RWPE1 (cell line): ENCODE data around the gene CNTNAP2.

Experiments
- CTCF ChIA-PET: fragments of 350-600 bp; sonication (Branson Sonifier 250); formaldehyde crosslinking; extraction: SDS; loops from one replicate; lab custom pipeline; 2021; lab: Yijun Ruan, JAX
- POLR2A ChIA-PET: fragments of 400-600 bp; formaldehyde crosslinking; extraction: SDS; loops from one replicate; lab custom pipeline; 2020; ENCODE audit warnings: antibody characterized with exemption; ENCODE audit not compliant: low non-redundant PET; lab: Yijun Ruan, JAX
- DNase-seq: peaks from one replicate; pipeline ENCODE4 v3.0.0; 2012; ENCODE audit warnings: low spot score
- H3K27ac ChIP-seq: fragments of 450-650 bp; 2 replicates; pipeline ENCODE4 v1.5.1; 2017
- CTCF ChIP-seq: fragments of 450-650 bp; conservative IDR thresholded peaks from 2 replicates; pipeline ENCODE4 v1.5.1; 2017; ENCODE audit warnings: low read depth, mild to moderate bottlenecking

Gene CNTNAP2

GRCh38 chr7:148335790-148336189 lies 2219.2 kb downstream of the CNTNAP2 start:
- CTCF ChIA-PET = no interaction called here
- no peak for DNase-seq
- no peak for TF ChIP-seq CTCF
- POLR2A ChIA-PET = no interaction called here
- no peak overlapping the region for H3K27ac ChIP-seq

DNA sequence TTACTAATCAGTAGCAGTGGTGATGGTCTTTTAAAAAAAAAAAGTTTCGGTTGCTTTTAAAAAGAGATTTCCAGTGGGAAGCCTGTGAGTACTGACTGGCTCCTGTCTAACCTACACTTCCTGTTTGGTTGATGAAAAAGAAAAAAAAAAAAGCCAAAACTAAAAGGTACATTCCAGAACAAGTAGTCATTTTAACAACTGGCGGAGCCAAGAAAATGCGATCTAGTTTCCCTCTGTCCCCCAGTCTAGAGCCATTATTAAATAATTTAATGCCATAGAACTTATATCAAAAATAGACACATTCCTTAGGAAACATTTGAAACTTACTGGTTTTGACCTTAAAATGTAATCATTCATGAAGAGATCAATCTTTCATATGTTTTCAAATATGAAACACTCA lies 2219.8 kb downstream of the CNTNAP2 start:
- no peak for TF ChIP-seq CTCF
- H3K27ac ChIP-seq = no peak overlapping the region
- POLR2A ChIA-PET = no interaction called here
- DNase-seq = peak; percentile 20
- CTCF ChIA-PET = no interaction called here

DNA sequence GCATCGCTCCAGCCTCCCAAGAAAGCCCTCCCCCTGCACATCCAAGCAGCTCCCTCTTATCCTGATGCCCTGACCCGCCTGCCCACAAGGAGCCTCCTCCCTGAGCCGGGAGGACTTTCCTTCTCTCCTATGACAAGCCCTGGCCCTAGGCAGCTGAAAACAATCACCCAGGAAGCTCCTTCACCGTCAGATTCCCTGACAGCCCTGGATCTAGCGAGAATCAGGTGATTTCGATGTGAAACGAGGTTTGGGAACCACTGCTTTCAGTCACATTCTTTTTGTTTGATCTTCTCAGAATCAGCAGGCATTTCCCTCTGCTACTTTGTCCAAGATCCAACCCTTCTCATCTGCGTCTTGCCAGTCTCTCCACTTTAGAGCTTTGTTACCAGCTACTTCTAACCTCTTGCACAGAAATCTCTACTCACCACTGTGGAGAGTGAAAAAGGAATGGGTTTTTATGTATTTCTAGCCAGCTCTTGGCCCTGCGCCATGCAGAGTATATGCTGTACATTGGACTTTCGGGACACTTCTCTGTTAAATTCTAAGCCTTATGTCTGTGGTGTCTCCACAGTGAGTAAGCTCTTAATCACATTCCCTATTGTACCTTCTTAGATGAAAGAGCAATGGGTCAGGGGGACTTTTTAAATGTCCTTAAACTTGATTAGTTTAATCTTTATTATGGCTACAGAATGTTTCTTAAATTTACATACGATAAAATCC lies 2220.8 kb downstream of the CNTNAP2 start:
- no peak for DNase-seq
- ChIA-PET POLR2A (no interaction called here), CTCF (no interaction called here)
- TF ChIP-seq CTCF = no peak
- H3K27ac ChIP-seq = no peak overlapping the region

DNA sequence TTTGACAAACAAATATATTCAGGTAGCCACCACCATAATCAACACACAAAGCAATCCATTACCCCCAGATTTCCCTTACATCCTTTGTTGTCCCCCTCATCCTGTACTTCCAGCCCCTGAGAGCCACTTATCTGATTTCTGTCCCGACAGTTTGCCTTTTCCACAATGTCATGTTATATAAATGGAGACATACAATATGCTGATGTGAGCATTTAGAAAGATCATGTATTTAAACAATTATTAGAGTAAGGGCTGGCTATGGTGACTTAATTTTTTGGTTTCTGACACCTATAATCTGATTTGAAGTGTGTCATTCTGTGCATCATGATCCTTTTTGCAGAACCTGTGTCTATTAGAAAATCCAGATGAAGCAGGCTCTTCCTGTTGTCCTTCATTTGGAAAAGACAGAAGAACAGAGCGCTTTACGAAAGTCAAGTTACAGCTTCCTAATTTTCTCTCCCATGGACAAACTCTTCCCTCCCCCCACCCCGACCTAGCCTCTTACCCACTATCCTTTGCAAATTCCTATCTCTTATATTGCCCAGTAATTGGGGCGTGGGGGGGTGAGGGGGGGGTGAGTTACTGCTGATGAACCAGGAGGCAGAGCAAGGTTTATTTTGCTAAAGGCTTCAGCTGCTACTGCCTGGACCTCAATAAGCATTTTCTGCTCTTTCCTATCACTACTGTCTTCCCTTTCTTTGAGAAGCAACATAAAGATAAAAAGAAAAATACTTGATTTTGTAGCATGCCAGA lies 2221.6 kb downstream of the CNTNAP2 start:
- DNase-seq = no peak
- CTCF ChIA-PET = interaction anchor here (0.7 kb wide), 1 partner anchor 87 kb away, joined by 3 read pairs; no protein-coding TSS in a partner anchor

DNA sequence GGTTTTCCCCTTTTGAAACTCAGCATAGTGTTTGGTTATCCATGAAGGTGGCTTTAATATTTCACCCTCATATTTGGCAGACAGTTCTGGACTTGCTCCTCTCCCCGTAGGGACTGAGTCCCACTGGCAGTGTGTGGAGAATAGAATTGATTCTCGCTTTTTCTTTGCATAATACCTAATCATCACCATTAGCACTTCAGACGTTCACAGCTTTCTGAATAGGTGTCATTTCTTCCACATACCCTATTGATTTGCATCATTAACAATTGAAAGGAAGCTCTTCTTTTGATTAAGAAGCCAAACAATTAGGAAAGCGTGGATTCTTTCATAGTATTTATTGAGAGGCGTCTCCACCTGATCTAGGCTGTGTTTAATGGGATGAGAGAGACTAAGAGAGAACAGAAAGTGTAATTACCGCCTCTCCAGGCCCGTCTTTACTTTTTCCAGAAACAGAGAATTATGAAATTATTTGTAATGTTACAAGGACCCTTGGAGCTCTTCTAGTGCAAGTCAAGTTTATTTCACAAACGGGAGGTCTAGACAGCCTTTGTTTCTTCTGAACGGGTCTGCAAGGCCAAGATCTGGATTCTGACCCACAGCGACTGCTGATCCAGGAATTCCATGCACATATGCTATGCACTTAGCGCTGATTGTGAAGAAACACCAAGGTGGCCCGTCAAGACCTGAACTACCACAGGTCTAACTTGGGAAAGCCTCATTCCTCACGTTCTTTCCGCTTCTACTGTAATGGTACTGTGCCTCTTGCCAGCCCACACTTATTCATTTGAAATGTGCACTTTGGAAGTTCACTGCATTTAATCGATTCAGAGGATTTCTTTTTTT lies 2224.1 kb downstream of the CNTNAP2 start:
- POLR2A ChIA-PET = no interaction called here
- no peak for DNase-seq
- CTCF ChIA-PET = no interaction called here
- TF ChIP-seq CTCF = no peak
- H3K27ac ChIP-seq = no peak overlapping the region

More for the DNA sequence above, 2221.6 kb downstream of the CNTNAP2 start:
- no peak overlapping the region for H3K27ac ChIP-seq
- TF ChIP-seq CTCF = no peak
- POLR2A ChIA-PET = no interaction called here

- CTCF ChIA-PET = no interaction called here
These were observed 2227.8 kb downstream of the CNTNAP2 start for GRCh38 chr7:148344406-148344805.

More at GRCh38 chr7:148344406-148344805, 2227.8 kb downstream of the CNTNAP2 start:
- no peak for TF ChIP-seq CTCF
- POLR2A ChIA-PET = no interaction called here
- no peak for DNase-seq
- no peak overlapping the region for H3K27ac ChIP-seq
